ENCODE data around the gene TCEAL2. TPM values are rescaled to one million over a fixed set of nuclear protein-coding genes. Genes with fewer than 3 reads are reported as not detected.
A peak's percentile ranks its signal among the peaks of the same experiment; 100 is the strongest.
"Not testable (repeated sequence)": the region's sequence is repeated elsewhere in the genome, so short reads cannot be mapped to it uniquely, and the experiment has no call there.

The TCEAL2 gene
- total RNA-seq, 1 donor from 2014 or later = 19.8 TPM

DNA sequence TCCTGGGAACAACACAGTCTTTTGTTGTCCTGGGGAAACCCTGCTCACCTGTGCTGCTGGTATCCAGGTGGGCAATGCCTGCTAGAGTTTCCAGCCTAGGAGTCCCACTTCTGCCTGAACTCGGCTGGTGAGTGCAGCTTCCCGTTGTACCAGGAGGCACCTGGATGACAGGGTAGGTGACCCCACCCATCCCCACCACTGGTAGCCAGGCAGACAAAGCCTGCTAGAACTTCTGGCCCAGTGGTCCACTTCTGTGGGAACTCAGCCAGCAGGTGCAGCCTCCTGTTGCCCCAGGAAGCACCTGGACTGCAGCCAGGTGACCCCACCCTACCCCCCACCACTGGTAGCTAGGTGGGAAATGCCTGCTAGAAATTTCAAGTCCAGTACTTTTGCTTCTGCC is 9.7 kb upstream of the TCEAL2 start:
- TF ChIP-seq EZH2phosphoT487 (IDR thresholded peaks at IDR 0.05) (no peak), EZH2 (IDR thresholded peaks at IDR 0.05) (no peak)
- TF ChIP-seq, protein P1, sequence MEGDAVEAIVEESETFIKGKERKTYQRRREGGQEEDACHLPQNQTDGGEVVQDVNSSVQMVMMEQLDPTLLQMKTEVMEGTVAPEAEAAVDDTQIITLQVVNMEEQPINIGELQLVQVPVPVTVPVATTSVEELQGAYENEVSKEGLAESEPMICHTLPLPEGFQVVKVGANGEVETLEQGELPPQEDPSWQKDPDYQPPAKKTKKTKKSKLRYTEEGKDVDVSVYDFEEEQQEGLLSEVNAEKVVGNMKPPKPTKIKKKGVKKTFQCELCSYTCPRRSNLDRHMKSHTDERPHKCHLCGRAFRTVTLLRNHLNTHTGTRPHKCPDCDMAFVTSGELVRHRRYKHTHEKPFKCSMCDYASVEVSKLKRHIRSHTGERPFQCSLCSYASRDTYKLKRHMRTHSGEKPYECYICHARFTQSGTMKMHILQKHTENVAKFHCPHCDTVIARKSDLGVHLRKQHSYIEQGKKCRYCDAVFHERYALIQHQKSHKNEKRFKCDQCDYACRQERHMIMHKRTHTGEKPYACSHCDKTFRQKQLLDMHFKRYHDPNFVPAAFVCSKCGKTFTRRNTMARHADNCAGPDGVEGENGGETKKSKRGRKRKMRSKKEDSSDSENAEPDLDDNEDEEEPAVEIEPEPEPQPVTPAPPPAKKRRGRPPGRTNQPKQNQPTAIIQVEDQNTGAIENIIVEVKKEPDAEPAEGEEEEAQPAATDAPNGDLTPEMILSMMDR (IDR thresholded peaks at IDR 0.05) = no peak
- H3K79me2 ChIP-seq (ENCODE audit: low read depth) = no peaks in the 10 kb centered on the region
- H3K9me3 ChIP-seq (ENCODE audit: low read depth) = peaks cover 4% of the 10 kb centered on the region
- Mint-ChIP-seq H3K4me1 (no peaks in the 10 kb centered on the region), H3K27ac (no peak overlapping the region), H3K27me3 (ENCODE audit: insufficient read depth, low read depth) (no peaks in the 10 kb centered on the region), H3K36me3 (no peaks in the 10 kb centered on the region), H3K9me3 (peaks cover 9% of the 10 kb centered on the region), H3K4me3 (no peak overlapping the region)
- no peak overlapping the region for H3K27ac ChIP-seq
- no peaks in the 10 kb centered on the region for H3K4me1 ChIP-seq
- no peak overlapping the region for H2AFZ ChIP-seq (replicated peaks)
- H3K36me3 ChIP-seq = no peaks in the 10 kb centered on the region
- no peaks in the 10 kb centered on the region for H4K20me1 ChIP-seq (ENCODE audit: low read depth)
- no peaks in the 10 kb centered on the region for H3K27me3 ChIP-seq
- H3K9ac ChIP-seq = no peak overlapping the region
- no peak overlapping the region for H3K4me2 ChIP-seq
- no peak overlapping the region for H3K4me3 ChIP-seq
- no peak for DNase-seq (ENCODE audit: low spot score)
- H3F3A ChIP-seq (ENCODE audit: low read depth) = no peaks in the 10 kb centered on the region

- not testable (repeated sequence) for H3K9me3 ChIP-seq (ENCODE audit: low read depth); H4K20me1 ChIP-seq (ENCODE audit: low read depth); H3K36me3 ChIP-seq; H3K9me3 Mint-ChIP-seq; H3K9ac ChIP-seq; H3K36me3 Mint-ChIP-seq; DNase-seq (ENCODE audit: low spot score); H3K27ac ChIP-seq; H3K27ac Mint-ChIP-seq; H3K79me2 ChIP-seq (ENCODE audit: low read depth); H3K4me1 ChIP-seq; H3F3A ChIP-seq (ENCODE audit: low read depth); H3K4me1 Mint-ChIP-seq
- peaks cover 15% of the 10 kb centered on the region for H3K27me3 Mint-ChIP-seq (ENCODE audit: insufficient read depth, low read depth)
- Histone ChIP-seq H3K4me2 (peak overlapping the region; percentile 77), H2AFZ (replicated peaks) (peak overlapping the region; percentile 57), H3K4me3 (peak overlapping the region; percentile 50), H3K27me3 (peaks cover 21% of the 10 kb centered on the region)
- peak overlapping the region; percentile 82 for H3K4me3 Mint-ChIP-seq
These were observed 465 bp upstream of the TCEAL2 start for GRCh38 chrX:102125014-102125413.

DNA sequence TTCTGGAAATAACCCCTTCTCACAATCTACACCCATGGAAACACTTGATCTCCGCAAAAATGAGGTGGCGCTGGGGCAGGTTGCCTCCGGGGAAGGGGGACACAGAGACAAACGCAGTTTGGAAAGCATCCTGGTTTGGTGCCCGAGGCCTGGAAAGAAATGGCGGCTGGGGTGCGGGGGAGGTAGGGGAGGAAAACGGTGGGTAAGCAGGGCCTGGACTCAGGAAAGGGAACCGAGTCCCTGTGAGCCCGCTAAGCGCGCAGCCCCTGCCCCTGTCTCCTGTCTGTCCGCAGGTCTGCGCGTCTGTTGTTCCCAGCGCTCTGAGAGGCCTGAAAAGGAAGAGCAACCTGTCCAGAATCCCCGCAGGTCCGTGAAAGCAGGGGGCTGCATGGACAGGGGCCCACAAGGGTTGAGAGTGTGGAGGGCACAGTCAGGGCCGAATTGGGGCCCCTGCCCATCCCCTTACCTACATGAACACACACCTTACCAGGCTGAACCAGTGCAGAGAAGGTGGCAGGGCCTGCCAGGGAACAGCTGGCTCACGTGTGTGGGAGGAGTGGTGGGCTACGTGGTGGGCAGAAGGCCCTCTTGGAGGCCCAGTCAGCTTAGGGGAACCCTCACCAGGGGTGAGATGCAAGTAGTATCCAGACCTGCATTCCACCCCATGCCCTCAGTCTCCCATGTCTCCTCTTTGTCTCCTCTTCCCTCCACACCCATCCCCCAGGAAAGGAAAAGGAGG is 770 bp downstream of the TCEAL2 start:
- peaks cover 15% of the 10 kb centered on the region for H3K27me3 Mint-ChIP-seq (ENCODE audit: insufficient read depth, low read depth)
- not testable (repeated sequence) for H3K79me2 ChIP-seq (ENCODE audit: low read depth); H3K4me1 Mint-ChIP-seq; H3K9me3 Mint-ChIP-seq; H3K4me1 ChIP-seq; H3K27ac ChIP-seq; H3F3A ChIP-seq (ENCODE audit: low read depth); DNase-seq (ENCODE audit: low spot score); H2AFZ ChIP-seq (replicated peaks); H3K9me3 ChIP-seq (ENCODE audit: low read depth); H3K36me3 Mint-ChIP-seq; H3K27ac Mint-ChIP-seq; H3K36me3 ChIP-seq; H3K9ac ChIP-seq; H4K20me1 ChIP-seq (ENCODE audit: low read depth)
- peak overlapping the region; percentile 71 for H3K4me2 ChIP-seq
- H3K4me3 Mint-ChIP-seq = peak overlapping the region; percentile 80
- H3K4me3 ChIP-seq = peak overlapping the region; percentile 50
- H3K27me3 ChIP-seq = peaks cover 21% of the 10 kb centered on the region

DNA sequence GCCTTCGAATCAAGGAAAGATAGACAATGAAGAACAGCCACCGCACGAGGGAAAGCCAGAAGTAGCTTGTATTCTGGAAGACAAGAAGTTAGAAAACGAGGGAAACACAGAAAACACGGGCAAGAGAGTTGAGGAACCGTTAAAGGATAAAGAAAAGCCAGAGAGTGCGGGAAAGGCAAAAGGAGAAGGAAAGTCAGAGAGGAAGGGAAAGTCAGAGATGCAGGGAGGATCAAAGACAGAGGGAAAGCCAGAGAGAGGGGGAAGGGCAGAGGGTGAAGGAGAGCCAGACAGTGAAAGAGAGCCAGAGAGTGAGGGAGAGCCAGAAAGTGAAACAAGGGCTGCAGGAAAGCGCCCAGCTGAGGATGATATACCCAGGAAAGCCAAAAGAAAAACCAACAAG is 1.4 kb downstream of the TCEAL2 start:
- Histone ChIP-seq H3K4me3 (no peak overlapping the region), H3K27ac (no peak overlapping the region), H3K79me2 (ENCODE audit: low read depth) (no peaks in the 10 kb centered on the region), H3K9ac (no peak overlapping the region), H3K36me3 (no peaks in the 10 kb centered on the region), H3F3A (ENCODE audit: low read depth) (no peaks in the 10 kb centered on the region), H4K20me1 (ENCODE audit: low read depth) (no peaks in the 10 kb centered on the region), H2AFZ (replicated peaks) (no peak overlapping the region), H3K4me2 (no peak overlapping the region), H3K27me3 (peaks cover 21% of the 10 kb centered on the region), H3K4me1 (no peaks in the 10 kb centered on the region), H3K9me3 (ENCODE audit: low read depth) (no peaks in the 10 kb centered on the region)
- peaks cover 3% of the 10 kb centered on the region for H3K9me3 Mint-ChIP-seq
- peaks cover 2% of the 10 kb centered on the region for H3K4me1 Mint-ChIP-seq
- TF ChIP-seq, protein P1 (IDR thresholded peaks at IDR 0.05) = no peak
- H3K27me3 Mint-ChIP-seq (ENCODE audit: insufficient read depth, low read depth) = peaks cover 15% of the 10 kb centered on the region
- H3K4me3 Mint-ChIP-seq = no peak overlapping the region
- DNase-seq (ENCODE audit: low spot score) = no peak
- H3K27ac Mint-ChIP-seq = no peak overlapping the region
- no peaks in the 10 kb centered on the region for H3K36me3 Mint-ChIP-seq
